22Rv1 (cell line): ENCODE data around the gene OSGEP.

Source experiments
- ZFX ChIP-seq: fragments of 450-650 bp; IDR thresholded peaks from 2 replicates; pipeline ENCODE4 v1.6.1; 2017; ENCODE audit warnings: antibody characterized with exemption, borderline replicate concordance
- TF ChIP-seq, protein P1 (sequence below): fragments of 450-650 bp; IDR thresholded peaks from 2 replicates; pipeline ENCODE4 v1.5.1; 2017; ENCODE audit warnings: mild to moderate bottlenecking

DNA sequence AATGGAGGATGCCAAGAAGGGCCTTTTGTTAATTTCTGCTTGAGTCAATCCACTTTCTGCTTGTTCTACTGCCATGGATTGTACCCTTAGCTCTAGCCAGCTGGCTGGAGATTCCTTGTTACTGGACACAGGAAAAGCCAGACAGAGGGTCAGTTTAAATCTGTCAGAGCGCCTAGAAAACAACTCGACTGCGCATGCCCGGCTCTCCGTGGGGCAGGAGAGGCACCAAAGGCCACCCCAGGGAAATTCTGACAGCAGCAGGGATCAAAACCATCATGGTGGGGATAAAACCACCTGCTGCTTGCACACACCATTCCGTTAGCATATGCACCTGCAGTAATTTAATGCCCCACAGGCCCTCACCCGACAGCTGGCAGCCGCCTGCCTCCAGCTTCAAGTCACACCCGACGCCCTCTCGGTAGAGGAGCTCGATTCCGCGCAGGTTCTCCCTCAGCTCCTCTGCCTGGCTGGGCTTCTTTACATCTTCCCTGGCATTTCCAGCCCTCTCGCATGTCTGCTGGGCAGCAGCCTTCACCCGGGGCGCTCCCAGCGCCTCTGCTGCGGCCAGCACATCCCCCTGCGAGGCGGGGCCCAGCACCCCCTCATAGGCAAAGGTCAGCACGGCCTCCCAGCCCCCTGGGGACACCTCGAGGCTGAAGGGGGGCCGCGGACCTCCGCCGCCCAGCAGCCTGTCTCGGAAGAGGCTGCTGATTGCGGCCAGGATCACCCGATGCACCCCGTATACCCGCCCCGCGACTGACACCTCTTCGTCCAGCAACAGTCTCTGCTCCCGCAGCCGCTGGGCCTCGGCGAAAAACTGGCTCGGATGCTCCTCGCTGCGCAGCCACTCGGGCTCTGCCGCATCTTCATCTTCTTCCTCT is 19.7 kb downstream of the OSGEP start:
- TF ChIP-seq, protein P1, sequence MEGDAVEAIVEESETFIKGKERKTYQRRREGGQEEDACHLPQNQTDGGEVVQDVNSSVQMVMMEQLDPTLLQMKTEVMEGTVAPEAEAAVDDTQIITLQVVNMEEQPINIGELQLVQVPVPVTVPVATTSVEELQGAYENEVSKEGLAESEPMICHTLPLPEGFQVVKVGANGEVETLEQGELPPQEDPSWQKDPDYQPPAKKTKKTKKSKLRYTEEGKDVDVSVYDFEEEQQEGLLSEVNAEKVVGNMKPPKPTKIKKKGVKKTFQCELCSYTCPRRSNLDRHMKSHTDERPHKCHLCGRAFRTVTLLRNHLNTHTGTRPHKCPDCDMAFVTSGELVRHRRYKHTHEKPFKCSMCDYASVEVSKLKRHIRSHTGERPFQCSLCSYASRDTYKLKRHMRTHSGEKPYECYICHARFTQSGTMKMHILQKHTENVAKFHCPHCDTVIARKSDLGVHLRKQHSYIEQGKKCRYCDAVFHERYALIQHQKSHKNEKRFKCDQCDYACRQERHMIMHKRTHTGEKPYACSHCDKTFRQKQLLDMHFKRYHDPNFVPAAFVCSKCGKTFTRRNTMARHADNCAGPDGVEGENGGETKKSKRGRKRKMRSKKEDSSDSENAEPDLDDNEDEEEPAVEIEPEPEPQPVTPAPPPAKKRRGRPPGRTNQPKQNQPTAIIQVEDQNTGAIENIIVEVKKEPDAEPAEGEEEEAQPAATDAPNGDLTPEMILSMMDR, result no peak
- TF ChIP-seq ZFX, result no peak
